ENCODE results near the gene SPAG9.

DNA sequence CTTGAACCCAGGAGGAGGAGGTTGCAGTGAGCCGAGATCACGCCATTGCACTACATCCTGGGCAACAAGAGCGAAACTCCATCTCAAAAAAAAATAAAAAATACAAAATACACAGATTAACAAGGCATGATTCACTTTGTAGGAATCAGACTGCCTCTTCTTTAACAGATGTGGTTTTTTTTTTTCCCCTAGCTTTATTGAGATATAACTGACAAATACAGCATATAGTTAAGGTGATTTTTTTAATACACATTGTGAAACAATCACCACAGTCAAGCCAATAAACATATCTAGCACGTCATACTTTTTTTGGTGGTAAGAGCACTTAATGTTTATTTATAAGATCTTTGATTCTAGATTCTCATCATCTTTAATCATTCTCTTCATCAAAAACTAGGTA is 87.8 kb downstream of the SPAG9 start:
- TF ChIP-seq, protein P1, sequence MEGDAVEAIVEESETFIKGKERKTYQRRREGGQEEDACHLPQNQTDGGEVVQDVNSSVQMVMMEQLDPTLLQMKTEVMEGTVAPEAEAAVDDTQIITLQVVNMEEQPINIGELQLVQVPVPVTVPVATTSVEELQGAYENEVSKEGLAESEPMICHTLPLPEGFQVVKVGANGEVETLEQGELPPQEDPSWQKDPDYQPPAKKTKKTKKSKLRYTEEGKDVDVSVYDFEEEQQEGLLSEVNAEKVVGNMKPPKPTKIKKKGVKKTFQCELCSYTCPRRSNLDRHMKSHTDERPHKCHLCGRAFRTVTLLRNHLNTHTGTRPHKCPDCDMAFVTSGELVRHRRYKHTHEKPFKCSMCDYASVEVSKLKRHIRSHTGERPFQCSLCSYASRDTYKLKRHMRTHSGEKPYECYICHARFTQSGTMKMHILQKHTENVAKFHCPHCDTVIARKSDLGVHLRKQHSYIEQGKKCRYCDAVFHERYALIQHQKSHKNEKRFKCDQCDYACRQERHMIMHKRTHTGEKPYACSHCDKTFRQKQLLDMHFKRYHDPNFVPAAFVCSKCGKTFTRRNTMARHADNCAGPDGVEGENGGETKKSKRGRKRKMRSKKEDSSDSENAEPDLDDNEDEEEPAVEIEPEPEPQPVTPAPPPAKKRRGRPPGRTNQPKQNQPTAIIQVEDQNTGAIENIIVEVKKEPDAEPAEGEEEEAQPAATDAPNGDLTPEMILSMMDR (IDR thresholded peaks at IDR 0.05): no peak
- TF ChIP-seq POLR2A (IDR thresholded peaks at IDR 0.05) (no peak), POLR2AphosphoS5 (IDR thresholded peaks at IDR 0.05) (no peak)

Data from breast epithelium (tissue), 3 donors.